H1 (cell line): Measurements from ENCODE around the gene ST6GALNAC2. TPM values are rescaled to one million over a fixed set of nuclear protein-coding genes. Genes with fewer than 3 reads are reported as not detected.

Source experiments
- CTCF ChIA-PET: fragments of 300-600 bp; sonication (Branson Sonifier 250); formaldehyde crosslinking; loops from one replicate; lab custom pipeline; 2021; ENCODE audit not compliant: partially characterized antibody; lab: Charles Lee
- POLR2A ChIA-PET: fragments of 300-600 bp; sonication (Branson Sonifier 250); formaldehyde crosslinking; loops from one replicate; lab custom pipeline; 2021; ENCODE audit warnings: inconsistent platforms; ENCODE audit not compliant: partially characterized antibody; lab: Charles Lee
- DNase-seq, 2 experiments: peaks; one replicate each; pipeline versions ENCODE4 v3.0.0 to v3.0.0-alpha.2; 2010 to 2022; ENCODE audit warnings: low spot score in 2 of 2, low read depth in 1 of 2, mixed read lengths in 1 of 2
- FAIRE-seq: peaks from 2 replicates; lab custom pipeline; 2011; peaks lifted over from hg19 to GRCh38; lab: Jason Lieb, UNC
- H2AFZ ChIP-seq: 2 replicates; pipeline ENCODE4 v1.8.1; 2012; ENCODE audit warnings: low read length, inconsistent platforms
- H2AK5ac ChIP-seq: 2 replicates; pipeline ENCODE4 v1.6.1; 2013; ENCODE audit warnings: low read depth, low read length
- H2BK120ac ChIP-seq: replicated peaks from 2 replicates; pipeline ENCODE3; 2013; ENCODE audit warnings: low read depth, low read length, inconsistent platforms
- H2BK12ac ChIP-seq: 2 replicates; pipeline ENCODE4 v1.6.1; 2013; ENCODE audit warnings: low read depth, low read length
- H2BK15ac ChIP-seq: 2 replicates; pipeline ENCODE4 v1.6.1; 2013; ENCODE audit warnings: low read length
- H2BK20ac ChIP-seq: 2 replicates; pipeline ENCODE4 v1.6.1; 2013; ENCODE audit warnings: low read length
- H2BK5ac ChIP-seq: 2 replicates; pipeline ENCODE4 v1.6.1; 2013; ENCODE audit warnings: low read depth, low read length
- H3K14ac ChIP-seq: 2 replicates; pipeline ENCODE4 v1.6.1; 2013; ENCODE audit warnings: inconsistent platforms; ENCODE audit not compliant: insufficient read length
- H3K18ac ChIP-seq: 2 replicates; pipeline ENCODE4 v1.6.1; 2013; ENCODE audit warnings: low read length; ENCODE audit errors: extremely low read depth
- H3K23ac ChIP-seq: 2 replicates; pipeline ENCODE4 v1.6.1; 2013; ENCODE audit warnings: inconsistent platforms; ENCODE audit not compliant: insufficient read length
- H3K23me2 ChIP-seq: 2 replicates; pipeline ENCODE4 v1.6.1; 2013; ENCODE audit warnings: low read depth, low read length
- H3K27ac ChIP-seq: 2 replicates; pipeline ENCODE4 v1.6.1; 2011; ENCODE audit warnings: low read depth, low read length, inconsistent platforms
- H3K27me3 ChIP-seq, 4 experiments: replicated peaks in 1 of 4; 1 replicate in 1 of 4; 2 replicates in 3 of 4; pipeline versions ENCODE4 v1.6.1 to v1.8.1; 2011 to 2013; ENCODE audit warnings: low read length in 3 of 4, mild to moderate bottlenecking in 3 of 4, inconsistent platforms in 2 of 4, mixed read lengths in 2 of 4, moderate library complexity in 1 of 4; ENCODE audit not compliant: control insufficient read depth in 3 of 4, insufficient read depth in 3 of 4; ENCODE audit errors: extremely low read depth in 1 of 4
- H3K36me3 ChIP-seq, 4 experiments: 2 replicates each; pipeline versions ENCODE4 v1.6.1 to v1.8.1; 2011 to 2013; ENCODE audit warnings: mild to moderate bottlenecking in 4 of 4, low read length in 3 of 4, moderate library complexity in 2 of 4, control low read depth in 1 of 4, inconsistent platforms in 1 of 4; ENCODE audit not compliant: insufficient read depth in 4 of 4, control insufficient read depth in 2 of 4
- H3K4ac ChIP-seq: replicated peaks from 2 replicates; pipeline ENCODE3; 2013; ENCODE audit warnings: low read length, low read depth, mixed read lengths, inconsistent platforms; ENCODE audit not compliant: insufficient read length
- H3K4me1 ChIP-seq, 4 experiments: replicated peaks in 1 of 4; 1 replicate in 1 of 4; 2 replicates in 3 of 4; pipeline versions ENCODE4 v1.6.1 to v1.8.1; 2011 to 2013; ENCODE audit warnings: low read length in 3 of 4, inconsistent platforms in 2 of 4, mixed read lengths in 1 of 4; ENCODE audit not compliant: insufficient read depth in 4 of 4, control insufficient read depth in 3 of 4
- H3K4me2 ChIP-seq, 2 experiments: 2 replicates each; pipeline versions ENCODE4 v1.6.1 to v1.8.1; 2011 to 2013; ENCODE audit warnings: low read depth in 2 of 2, low read length in 2 of 2, control low read depth in 1 of 2, inconsistent platforms in 1 of 2, mild to moderate bottlenecking in 1 of 2; ENCODE audit not compliant: insufficient read depth in 1 of 2
- H3K4me3 ChIP-seq, 4 experiments: fragments of 200-600, 300-600 bp in 1 of 4; sonication (generic), shearing (Covaris generic), sonication (Bioruptor Twin) in 1 of 4; 2 replicates each; pipeline versions ENCODE4 v1.5.1 to v1.8.1; 2011 to 2016; ENCODE audit warnings: low read length in 4 of 4, low read depth in 3 of 4, control low read depth in 2 of 4, inconsistent platforms in 2 of 4, mild to moderate bottlenecking in 2 of 4, mixed read lengths in 1 of 4, moderate library complexity in 1 of 4; ENCODE audit not compliant: insufficient read depth in 2 of 4; ENCODE audit errors: extremely low read depth in 1 of 4
- H3K56ac ChIP-seq: replicated peaks from 2 replicates; pipeline ENCODE3; 2013; ENCODE audit warnings: low read depth, mild to moderate bottlenecking, mixed read lengths, low read length, inconsistent platforms; ENCODE audit not compliant: insufficient read length
- H3K79me1 ChIP-seq: 2 replicates; pipeline ENCODE4 v1.6.1; 2013; ENCODE audit warnings: low read depth, low read length, control low read depth
- H3K79me2 ChIP-seq, 2 experiments: 2 replicates each; pipeline versions ENCODE4 v1.6.1 to v1.8.1; 2012 to 2013; ENCODE audit warnings: low read length in 2 of 2, mild to moderate bottlenecking in 2 of 2, inconsistent platforms in 1 of 2; ENCODE audit not compliant: insufficient read depth in 2 of 2, control insufficient read depth in 1 of 2
- H3K9ac ChIP-seq, 4 experiments: replicated peaks in 1 of 4; 1 replicate in 1 of 4; 2 replicates in 3 of 4; pipeline versions ENCODE4 v1.6.1 to v1.8.1; 2011 to 2013; ENCODE audit warnings: low read depth in 3 of 4, low read length in 3 of 4, control low read depth in 2 of 4, mild to moderate bottlenecking in 2 of 4, moderate library complexity in 2 of 4, inconsistent platforms in 1 of 4; ENCODE audit errors: extremely low read depth in 1 of 4
- H3K9me3 ChIP-seq, 2 experiments: 2 replicates each; pipeline versions ENCODE4 v1.6.1 to v1.8.1; 2012 to 2013; ENCODE audit warnings: mild to moderate bottlenecking in 2 of 2, moderate library complexity in 2 of 2, control low read depth in 1 of 2, inconsistent platforms in 1 of 2, low read depth in 1 of 2, low read length in 1 of 2, mixed read lengths in 1 of 2; ENCODE audit not compliant: insufficient read depth in 2 of 2
- H4K20me1 ChIP-seq, 2 experiments: replicated peaks in 1 of 2; 2 replicates each; pipeline versions ENCODE3 to v1.8.1; 2011 to 2013; ENCODE audit warnings: inconsistent platforms in 2 of 2, low read length in 2 of 2, mild to moderate bottlenecking in 1 of 2; ENCODE audit not compliant: insufficient read depth in 2 of 2, control insufficient read depth in 1 of 2
- H4K5ac ChIP-seq: 2 replicates; pipeline ENCODE4 v1.6.1; 2013; ENCODE audit warnings: low read length, low read depth, mixed read lengths, inconsistent platforms; ENCODE audit not compliant: insufficient read length
- H4K8ac ChIP-seq: 2 replicates; pipeline ENCODE4 v1.8.0; 2013; ENCODE audit warnings: mild to moderate bottlenecking, moderate library complexity, low read length, inconsistent platforms; ENCODE audit not compliant: insufficient read depth; ENCODE audit errors: extremely low read depth
- H4K91ac ChIP-seq: replicated peaks from 2 replicates; pipeline ENCODE3; 2013; ENCODE audit warnings: low read length, mixed read lengths, inconsistent platforms; ENCODE audit not compliant: insufficient read length
- BRCA1 ChIP-seq: IDR thresholded peaks from 2 replicates; pipeline ENCODE4 v1.6.1; 2012; ENCODE audit warnings: low read depth, low read length, improper control_type of control experiment
- CTBP2 ChIP-seq: IDR thresholded peaks from 2 replicates; pipeline ENCODE4 v1.7.0; 2011; ENCODE audit warnings: borderline replicate concordance, mild to moderate bottlenecking, moderate library complexity, mixed read lengths, low read length; ENCODE audit not compliant: insufficient read depth, insufficient read length
- EP300 ChIP-seq, 2 experiments: IDR thresholded peaks; 1 replicate in 1 of 2; 2 replicates in 1 of 2; pipeline ENCODE4 v1.6.1; 2011 to 2012; ENCODE audit warnings: low read depth in 2 of 2, low read length in 2 of 2, mild to moderate bottlenecking in 2 of 2, borderline replicate concordance in 1 of 2, inconsistent platforms in 1 of 2, moderate library complexity in 1 of 2
- FOSL1 ChIP-seq: IDR thresholded peaks from 2 replicates; pipeline ENCODE4 v1.6.1; 2011; ENCODE audit warnings: mild to moderate bottlenecking, low read depth, low read length, moderate library complexity; ENCODE audit not compliant: insufficient read depth
- JUND ChIP-seq: IDR thresholded peaks from 2 replicates; pipeline ENCODE4 v1.6.1; 2011; ENCODE audit warnings: mild to moderate bottlenecking, improper control_type of control experiment, low read length
- POLR2A ChIP-seq, 2 experiments: IDR thresholded peaks; 1 replicate in 1 of 2; 2 replicates in 1 of 2; pipeline ENCODE4 v1.6.1; 2011; ENCODE audit warnings: low read depth in 2 of 2, low read length in 2 of 2, mild to moderate bottlenecking in 2 of 2; ENCODE audit errors: control extremely low read depth in 1 of 2
- POLR2AphosphoS5 ChIP-seq: IDR thresholded peaks from 2 replicates; pipeline ENCODE4 v1.6.1; 2011; ENCODE audit warnings: low read depth, low read length
- RNF2 ChIP-seq: fragments of 200-900, 300-1000 bp; sonication (generic); IDR thresholded peaks from 2 replicates; pipeline ENCODE4 v1.7.1; 2016; ENCODE audit warnings: borderline replicate concordance, low read depth, mild to moderate bottlenecking, antibody characterized with exemption, low read length; ENCODE audit not compliant: poor library complexity, severe bottlenecking; ENCODE audit errors: missing control alignments
- SIRT6 ChIP-seq: IDR thresholded peaks from one replicate; pipeline ENCODE4 v1.7.1; 2012; ENCODE audit warnings: low read length, inconsistent platforms
- ZNF274 ChIP-seq: IDR thresholded peaks from 2 replicates; pipeline ENCODE4 v1.7.0; 2012; ENCODE audit warnings: low read length, borderline replicate concordance; ENCODE audit errors: extremely low read depth
- WGBS, 2 experiments: shearing (Covaris generic) in 1 of 2; methylation state at CpG; one replicate each; pipeline versions ENCODE4 v1.1.6 to v1.1.7; 2013 to 2015; ENCODE audit warnings: low lambda C conversion rate in 2 of 2, mixed read lengths in 2 of 2, inconsistent platforms in 1 of 2, low coverage in 1 of 2, missing lambda C conversion rate in 1 of 2; ENCODE audit not compliant: insufficient replicate concordance in 2 of 2, insufficient coverage in 1 of 2, insufficient read length in 1 of 2; ENCODE audit errors: extremely low coverage in 1 of 2, missing lambda C conversion rate in 1 of 2; 5-methylcytosine and 5-hydroxymethylcytosine counted together
- polyA plus RNA-seq, 7 experiments: library from polyadenylated mRNA; depleted of rRNA in 3 of 7; stranded (reverse) in 5 of 7; unstranded in 2 of 7; fragments of >200 nt in 5 of 7; fragments of 200-250 nt in 2 of 7; gene quantifications; 1 replicate in 5 of 7; 2 replicates in 1 of 7; 4 replicates in 1 of 7; pipeline versions ENCODE4 v1.2.1 to v1.2.3, GENCODE V29; 2011 to 2013; ENCODE audit warnings: missing spikeins in 2 of 7, mixed read lengths in 2 of 7
- total RNA-seq: library from RNA; stranded (reverse); fragmentation: NEBNext Ultra II Directional; extraction: Animal tissue kit (Norgen Biotek cat#: 25700); gene quantifications from 2 replicates; pipeline ENCODE4 v1.2.1, GENCODE V29; 2021
- TF ChIP-seq, protein P1 (sequence below): IDR thresholded peaks from 2 replicates; pipeline ENCODE4 v1.6.1; 2011; ENCODE audit warnings: low read length, improper control_type of control experiment
- TF ChIP-seq, protein P2 (sequence below): IDR thresholded peaks from 2 replicates; pipeline ENCODE4 v1.6.1; 2012; ENCODE audit warnings: inconsistent platforms

The ST6GALNAC2 gene
- total and polyA plus RNA-seq, 2 of the 8 experiments (the other 6 are each of a cell fraction or from before 2014, with no cell fraction given) = 0.09 TPM; not detected in 1

DNA sequence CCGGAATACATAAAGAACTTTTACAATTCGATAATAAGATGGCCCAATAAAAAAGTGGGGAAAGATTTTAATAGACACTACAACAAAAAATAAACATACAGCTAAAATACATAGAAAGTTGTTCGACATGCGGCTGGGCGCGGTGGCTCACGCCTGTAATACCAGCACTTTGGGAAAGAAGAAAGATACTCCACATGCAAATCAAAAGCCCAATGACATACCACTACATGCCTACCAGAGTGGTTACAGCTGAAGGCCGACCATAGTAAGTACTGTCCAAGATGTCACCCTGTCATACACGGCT, 36.5 kb downstream of the ST6GALNAC2 start:
- WGBS, 2 experiments = 83% methylated on average over 9 of the region's 9 CpGs; no CpG with 5 or more reads in 1 of the 2 experiments
- no peak overlapping the region for H3K56ac ChIP-seq
- no peak overlapping the region for H3K27ac ChIP-seq
- H4K20me1 ChIP-seq = peaks cover 0 to 7% of the 10 kb centered on the region in 2 experiments
- no peaks in the 10 kb centered on the region; a peak in 1 of 4 replicates for H3K79me2 ChIP-seq
- no peaks in the 10 kb centered on the region for H3K27me3 ChIP-seq
- CTCF ChIA-PET = interaction anchor here (0.9 to 5.2 kb wide), 7 partner anchors 8 to 114 kb away, joined by 3 to 39 read pairs (median 4); no protein-coding TSS in a partner anchor
- no peak overlapping the region for H2BK5ac ChIP-seq
- H3K23ac ChIP-seq = no peak overlapping the region
- no peak overlapping the region for H3K4me3 ChIP-seq
- DNase-seq (no peak), FAIRE-seq (no peak)
- H4K8ac ChIP-seq = no peak overlapping the region
- no peak overlapping the region for H3K18ac ChIP-seq
- H3K14ac ChIP-seq = no peak overlapping the region
- no peak overlapping the region for H2BK15ac ChIP-seq
- no peak overlapping the region for H2BK12ac ChIP-seq
- no peaks in the 10 kb centered on the region for H3K9me3 ChIP-seq
- no peaks in the 10 kb centered on the region for H3K79me1 ChIP-seq
- no peak overlapping the region for H3K4me2 ChIP-seq
- H4K91ac ChIP-seq = no peak overlapping the region
- no peak overlapping the region for H3K9ac ChIP-seq
- no peak overlapping the region for H4K5ac ChIP-seq
- H2AK5ac ChIP-seq = no peak overlapping the region
- POLR2A ChIA-PET = interaction anchor here (0.7 to 2.1 kb wide), 5 partner anchors 8 to 19 kb away, joined by 3 to 8 read pairs (median 4); partner anchors contain the start of gene PRCD
- H2BK20ac ChIP-seq = no peak overlapping the region
- no peak overlapping the region for H2BK120ac ChIP-seq
- no peak overlapping the region for H2AFZ ChIP-seq
- H3K4me1 ChIP-seq = peaks cover 4 to 23% (median 8%) of the 10 kb centered on the region in 4 experiments; a peak in 6 of 7 replicates
- no peaks in the 10 kb centered on the region for H3K36me3 ChIP-seq
- no peak overlapping the region for H3K4ac ChIP-seq
- peaks cover 6% of the 10 kb centered on the region; the same call in 1 of the 2 replicates for H3K23me2 ChIP-seq
- TF ChIP-seq POLR2AphosphoS5 (no peak), SIRT6 (no peak), BRCA1 (no peak), JUND (no peak), POLR2A (IDR thresholded peaks at IDR 0.05; ENCODE audit: control extremely low read depth in 1 of 2, low read depth in 2 of 2, low read length in 2 of 2) (no peak), CTBP2 (no peak), ZNF274 (no peak), RNF2 (no peak), EP300 (IDR thresholded peaks at IDR 0.05; ENCODE audit: borderline replicate concordance in 1 of 2, low read depth in 2 of 2, low read length in 2 of 2) (no peak), FOSL1 (no peak)
- TF ChIP-seq, protein P1, sequence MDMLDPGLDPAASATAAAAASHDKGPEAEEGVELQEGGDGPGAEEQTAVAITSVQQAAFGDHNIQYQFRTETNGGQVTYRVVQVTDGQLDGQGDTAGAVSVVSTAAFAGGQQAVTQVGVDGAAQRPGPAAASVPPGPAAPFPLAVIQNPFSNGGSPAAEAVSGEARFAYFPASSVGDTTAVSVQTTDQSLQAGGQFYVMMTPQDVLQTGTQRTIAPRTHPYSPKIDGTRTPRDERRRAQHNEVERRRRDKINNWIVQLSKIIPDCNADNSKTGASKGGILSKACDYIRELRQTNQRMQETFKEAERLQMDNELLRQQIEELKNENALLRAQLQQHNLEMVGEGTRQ = no peak
- TF ChIP-seq, protein P2, sequence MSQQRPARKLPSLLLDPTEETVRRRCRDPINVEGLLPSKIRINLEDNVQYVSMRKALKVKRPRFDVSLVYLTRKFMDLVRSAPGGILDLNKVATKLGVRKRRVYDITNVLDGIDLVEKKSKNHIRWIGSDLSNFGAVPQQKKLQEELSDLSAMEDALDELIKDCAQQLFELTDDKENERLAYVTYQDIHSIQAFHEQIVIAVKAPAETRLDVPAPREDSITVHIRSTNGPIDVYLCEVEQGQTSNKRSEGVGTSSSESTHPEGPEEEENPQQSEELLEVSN = no peak
